RCC 7860 (cell line): ENCODE data around the gene FRK.
A peak's percentile ranks its signal among the peaks of the same experiment; 100 is the strongest.
"Not testable (repeated sequence)": the region's sequence is repeated elsewhere in the genome, so short reads cannot be mapped to it uniquely, and the experiment has no call there.

Experiments
- DNase-seq: peaks from one replicate; pipeline ENCODE4 v3.0.0-alpha.2; 2015; ENCODE audit warnings: low spot score
- FAIRE-seq: peaks from 2 replicates; lab custom pipeline; 2012; peaks lifted over from hg19 to GRCh38; lab: Jason Lieb, UNC

The FRK gene

GRCh38 chr6:115894426-115894992 is 166.2 kb downstream of the FRK start:
- FAIRE-seq (no peak), DNase-seq (no peak)

- DNase-seq (peak; percentile 47), FAIRE-seq (no peak)
Observed at GRCh38 chr6:115891750-115892149, 168.9 kb downstream of the FRK start.

GRCh38 chr6:115891111-115891669 is 169.5 kb downstream of the FRK start:
- peak; percentile 98 for FAIRE-seq
- DNase-seq = peak; percentile 94

- DNase-seq (no peak), FAIRE-seq (no peak)
Observed at GRCh38 chr6:115890238-115890637, 170.5 kb downstream of the FRK start.

GRCh38 chr6:115888687-115889470 is 171.8 kb downstream of the FRK start:
- DNase-seq, FAIRE-seq: not testable (repeated sequence)

- FAIRE-seq = no peak
- DNase-seq = no peak
Observed at GRCh38 chr6:115887891-115888290, 172.8 kb downstream of the FRK start.

GRCh38 chr6:115885636-115886366 is 174.9 kb downstream of the FRK start:
- no peak for DNase-seq
- no peak for FAIRE-seq

GRCh38 chr6:115882771-115883170 is 177.9 kb downstream of the FRK start:
- FAIRE-seq (no peak), DNase-seq (no peak)

GRCh38 chr6:115882174-115882573 is 178.5 kb downstream of the FRK start:
- FAIRE-seq (no peak), DNase-seq (no peak)
